Measurements from ENCODE around the gene NUP205. TPM values are rescaled to one million over a fixed set of nuclear protein-coding genes. Genes with fewer than 3 reads are reported as not detected.

The NUP205 gene
- total RNA-seq, 1 experiment from 2014 or later: 171 TPM

GRCh38 chr7:135617781-135618180 lies 60.1 kb downstream of the NUP205 start:
- Mint-ChIP-seq H3K4me1 (no peaks in the 10 kb centered on the region), H3K4me3 (no peak overlapping the region), H3K36me3 (peaks cover 66% of the 10 kb centered on the region), H3K27me3 (ENCODE audit: low read depth) (no peaks in the 10 kb centered on the region), H3K9me3 (no peaks in the 10 kb centered on the region), H3K27ac (no peak overlapping the region)
- POLR2A ChIA-PET: no interaction called here
- no peak for DNase-seq (ENCODE audit: low spot score)
- TF ChIP-seq TEAD1 (CRISPR knock-in tag; IDR thresholded peaks at IDR 0.05) (no peak), RORB (CRISPR knock-in tag; IDR thresholded peaks at IDR 0.05) (no peak), NFATC4 (CRISPR knock-in tag; IDR thresholded peaks at IDR 0.05) (no peak), JAZF1 (CRISPR knock-in tag; IDR thresholded peaks at IDR 0.05) (no peak), ZBTB21 (CRISPR knock-in tag; IDR thresholded peaks at IDR 0.05; ENCODE audit: borderline replicate concordance) (no peak), GRHL2 (CRISPR knock-in tag; IDR thresholded peaks at IDR 0.05; ENCODE audit: insufficient replicate concordance, severe bottlenecking) (no peak), CTCF (IDR thresholded peaks at IDR 0.05) (no peak), GABPB1 (CRISPR knock-in tag; IDR thresholded peaks at IDR 0.05) (no peak), TCF7 (CRISPR knock-in tag; IDR thresholded peaks at IDR 0.05; ENCODE audit: low read depth) (no peak), SOX15 (CRISPR knock-in tag; IDR thresholded peaks at IDR 0.05) (no peak), CBFB (CRISPR knock-in tag; IDR thresholded peaks at IDR 0.05; ENCODE audit: low read depth) (no peak)
- TF ChIP-seq, protein P1, sequence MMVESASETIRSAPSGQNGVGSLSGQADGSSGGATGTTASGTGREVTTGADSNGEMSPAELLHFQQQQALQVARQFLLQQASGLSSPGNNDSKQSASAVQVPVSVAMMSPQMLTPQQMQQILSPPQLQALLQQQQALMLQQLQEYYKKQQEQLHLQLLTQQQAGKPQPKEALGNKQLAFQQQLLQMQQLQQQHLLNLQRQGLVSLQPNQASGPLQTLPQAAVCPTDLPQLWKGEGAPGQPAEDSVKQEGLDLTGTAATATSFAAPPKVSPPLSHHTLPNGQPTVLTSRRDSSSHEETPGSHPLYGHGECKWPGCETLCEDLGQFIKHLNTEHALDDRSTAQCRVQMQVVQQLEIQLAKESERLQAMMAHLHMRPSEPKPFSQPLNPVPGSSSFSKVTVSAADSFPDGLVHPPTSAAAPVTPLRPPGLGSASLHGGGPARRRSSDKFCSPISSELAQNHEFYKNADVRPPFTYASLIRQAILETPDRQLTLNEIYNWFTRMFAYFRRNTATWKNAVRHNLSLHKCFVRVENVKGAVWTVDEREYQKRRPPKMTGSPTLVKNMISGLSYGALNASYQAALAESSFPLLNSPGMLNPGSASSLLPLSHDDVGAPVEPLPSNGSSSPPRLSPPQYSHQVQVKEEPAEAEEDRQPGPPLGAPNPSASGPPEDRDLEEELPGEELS (CRISPR knock-in tag; IDR thresholded peaks at IDR 0.05): no peak
- no peak for ATAC-seq
- CTCF ChIA-PET: no interaction called here

- no peaks in the 10 kb centered on the region for H3K27me3 Mint-ChIP-seq (ENCODE audit: low read depth)
- H3K4me3 Mint-ChIP-seq: no peak overlapping the region
- H3K9me3 Mint-ChIP-seq: no peaks in the 10 kb centered on the region
- DNase-seq (ENCODE audit: low spot score) (no peak), ATAC-seq (no peak)
- no peak overlapping the region for H3K27ac Mint-ChIP-seq
- no peaks in the 10 kb centered on the region for H3K4me1 Mint-ChIP-seq
- ChIA-PET POLR2A (no interaction called here), CTCF (no interaction called here)
- peaks cover 66% of the 10 kb centered on the region for H3K36me3 Mint-ChIP-seq
- TF ChIP-seq, protein P2, sequence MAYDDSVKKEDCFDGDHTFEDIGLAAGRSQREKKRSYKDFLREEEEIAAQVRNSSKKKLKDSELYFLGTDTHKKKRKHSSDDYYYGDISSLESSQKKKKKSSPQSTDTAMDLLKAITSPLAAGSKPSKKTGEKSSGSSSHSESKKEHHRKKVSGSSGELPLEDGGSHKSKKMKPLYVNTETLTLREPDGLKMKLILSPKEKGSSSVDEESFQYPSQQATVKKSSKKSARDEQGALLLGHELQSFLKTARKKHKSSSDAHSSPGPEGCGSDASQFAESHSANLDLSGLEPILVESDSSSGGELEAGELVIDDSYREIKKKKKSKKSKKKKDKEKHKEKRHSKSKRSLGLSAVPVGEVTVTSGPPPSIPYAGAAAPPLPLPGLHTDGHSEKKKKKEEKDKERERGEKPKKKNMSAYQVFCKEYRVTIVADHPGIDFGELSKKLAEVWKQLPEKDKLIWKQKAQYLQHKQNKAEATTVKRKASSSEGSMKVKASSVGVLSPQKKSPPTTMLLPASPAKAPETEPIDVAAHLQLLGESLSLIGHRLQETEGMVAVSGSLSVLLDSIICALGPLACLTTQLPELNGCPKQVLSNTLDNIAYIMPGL (CRISPR knock-in tag; IDR thresholded peaks at IDR 0.05): no peak
- TF ChIP-seq NR2C2 (CRISPR knock-in tag; IDR thresholded peaks at IDR 0.05) (no peak), MXD4 (CRISPR knock-in tag; IDR thresholded peaks at IDR 0.05; ENCODE audit: borderline replicate concordance) (no peak), PRRX2 (CRISPR knock-in tag; IDR thresholded peaks at IDR 0.05) (no peak), MYBL2 (CRISPR knock-in tag; IDR thresholded peaks at IDR 0.05) (no peak), ZNF671 (CRISPR knock-in tag; IDR thresholded peaks at IDR 0.05) (no peak), RORB (CRISPR knock-in tag; IDR thresholded peaks at IDR 0.05) (no peak), SOX15 (CRISPR knock-in tag; IDR thresholded peaks at IDR 0.05) (no peak), ZNF232 (CRISPR knock-in tag; IDR thresholded peaks at IDR 0.05) (no peak), OVOL2 (CRISPR knock-in tag; IDR thresholded peaks at IDR 0.05; ENCODE audit: borderline replicate concordance) (no peak), CREB1 (CRISPR knock-in tag; IDR thresholded peaks at IDR 0.05) (no peak), ZNF532 (CRISPR knock-in tag; IDR thresholded peaks at IDR 0.05; ENCODE audit: borderline replicate concordance) (no peak), HMGA2 (CRISPR knock-in tag; IDR thresholded peaks at IDR 0.05) (no peak)
- TF ChIP-seq, protein P3, sequence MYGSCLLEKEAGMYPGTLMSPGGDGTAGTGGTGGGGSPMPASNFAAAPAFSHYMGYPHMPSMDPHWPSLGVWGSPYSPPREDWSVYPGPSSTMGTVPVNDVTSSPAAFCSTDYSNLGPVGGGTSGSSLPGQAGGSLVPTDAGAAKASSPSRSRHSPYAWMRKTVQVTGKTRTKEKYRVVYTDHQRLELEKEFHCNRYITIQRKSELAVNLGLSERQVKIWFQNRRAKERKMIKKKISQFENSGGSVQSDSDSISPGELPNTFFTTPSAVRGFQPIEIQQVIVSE (CRISPR knock-in tag; IDR thresholded peaks at IDR 0.05; ENCODE audit: borderline replicate concordance): no peak
These were observed 60.8 kb downstream of the NUP205 start for GRCh38 chr7:135618510-135618909.

Measured in WTC11 (cell line).